Prostate gland (tissue), 2 donors: Measurements from ENCODE around the gene MNX1.

ENCODE experiments used
- POLR2A ChIP-seq: fragments of 450-650 bp; IDR thresholded peaks from one replicate; pipeline ENCODE4 v1.6.1; 2016; ENCODE audit warnings: antibody characterized with exemption, mild to moderate bottlenecking
- TF ChIP-seq, protein P1 (sequence below), 4 experiments: fragments of 200-600 bp in 2 of 4; fragments of 450-650 bp in 2 of 4; sonication (generic) in 2 of 4; IDR thresholded peaks; 1 replicate in 3 of 4; 2 replicates in 1 of 4; pipeline ENCODE4 v1.5.1; 2016 to 2019; ENCODE audit warnings: antibody characterized with exemption in 4 of 4, mild to moderate bottlenecking in 2 of 4, moderate library complexity in 2 of 4

DNA sequence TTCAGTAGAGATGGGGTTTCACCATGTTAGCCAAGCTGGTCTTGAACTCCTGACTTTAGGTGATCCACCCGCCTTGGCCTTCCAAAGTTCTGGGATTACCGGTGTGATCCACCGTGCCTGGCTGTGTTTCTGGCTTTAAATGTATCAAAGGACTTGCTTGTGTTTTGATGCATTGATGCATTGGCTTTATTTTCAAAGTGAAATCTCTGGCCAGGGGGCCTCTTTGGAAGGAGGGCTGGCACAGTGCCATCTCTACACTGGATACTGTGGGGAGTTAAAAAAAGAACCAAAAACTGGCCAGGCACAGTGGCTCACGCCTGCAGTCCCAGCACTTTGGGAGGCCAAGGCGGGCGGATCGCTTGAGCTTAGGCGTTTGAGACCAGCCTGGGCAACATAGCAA lies 16.0 kb downstream of the MNX1 start:
- TF ChIP-seq, protein P1, sequence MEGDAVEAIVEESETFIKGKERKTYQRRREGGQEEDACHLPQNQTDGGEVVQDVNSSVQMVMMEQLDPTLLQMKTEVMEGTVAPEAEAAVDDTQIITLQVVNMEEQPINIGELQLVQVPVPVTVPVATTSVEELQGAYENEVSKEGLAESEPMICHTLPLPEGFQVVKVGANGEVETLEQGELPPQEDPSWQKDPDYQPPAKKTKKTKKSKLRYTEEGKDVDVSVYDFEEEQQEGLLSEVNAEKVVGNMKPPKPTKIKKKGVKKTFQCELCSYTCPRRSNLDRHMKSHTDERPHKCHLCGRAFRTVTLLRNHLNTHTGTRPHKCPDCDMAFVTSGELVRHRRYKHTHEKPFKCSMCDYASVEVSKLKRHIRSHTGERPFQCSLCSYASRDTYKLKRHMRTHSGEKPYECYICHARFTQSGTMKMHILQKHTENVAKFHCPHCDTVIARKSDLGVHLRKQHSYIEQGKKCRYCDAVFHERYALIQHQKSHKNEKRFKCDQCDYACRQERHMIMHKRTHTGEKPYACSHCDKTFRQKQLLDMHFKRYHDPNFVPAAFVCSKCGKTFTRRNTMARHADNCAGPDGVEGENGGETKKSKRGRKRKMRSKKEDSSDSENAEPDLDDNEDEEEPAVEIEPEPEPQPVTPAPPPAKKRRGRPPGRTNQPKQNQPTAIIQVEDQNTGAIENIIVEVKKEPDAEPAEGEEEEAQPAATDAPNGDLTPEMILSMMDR (IDR thresholded peaks at IDR 0.05): no peak
- TF ChIP-seq POLR2A: no peak
